Transverse colon (tissue), 3 donors: ENCODE measurements around the gene HOXA1.
"Not testable (repeated sequence)": the region's sequence is repeated elsewhere in the genome, so short reads cannot be mapped to it uniquely, and the experiment has no call there.

Experiments used
- CTCF ChIP-seq, 5 experiments: fragments of 200-600 bp in 3 of 5; fragments of 450-650 bp in 2 of 5; sonication (generic) in 3 of 5; IDR thresholded peaks; 1 replicate in 2 of 5; 2 replicates in 3 of 5; pipeline ENCODE4 v1.5.1; 2016 to 2017; ENCODE audit warnings: antibody characterized with exemption in 5 of 5, inconsistent platforms in 3 of 5, mild to moderate bottlenecking in 2 of 5, moderate library complexity in 1 of 5
- EP300 ChIP-seq: sonication (generic); formaldehyde crosslinking; IDR thresholded peaks from one replicate; pipeline ENCODE4 v1.6.1; 2017; ENCODE audit warnings: antibody characterized with exemption, low read depth
- POLR2A ChIP-seq: fragments of 450-650 bp; IDR thresholded peaks from one replicate; pipeline ENCODE4 v1.6.1; 2016; ENCODE audit warnings: antibody characterized with exemption, mild to moderate bottlenecking, moderate library complexity

GRCh38 chr7:27045066-27045465 lies 50.7 kb downstream of the HOXA1 start:
- not testable (repeated sequence) for TF ChIP-seq POLR2A; CTCF (IDR thresholded peaks at IDR 0.05); EP300
